Measurements from ENCODE around the gene ZNF564. TPM values are rescaled to one million over a fixed set of nuclear protein-coding genes. Genes with fewer than 3 reads are reported as not detected.
A peak's percentile ranks its signal among the peaks of the same experiment; 100 is the strongest.

ZNF564 gene
- total and polyA plus RNA-seq, 2 of the 13 experiments (the other 11 are each of a cell fraction or from before 2014, with no cell fraction given): 2.3 to 11.1 TPM

DNA sequence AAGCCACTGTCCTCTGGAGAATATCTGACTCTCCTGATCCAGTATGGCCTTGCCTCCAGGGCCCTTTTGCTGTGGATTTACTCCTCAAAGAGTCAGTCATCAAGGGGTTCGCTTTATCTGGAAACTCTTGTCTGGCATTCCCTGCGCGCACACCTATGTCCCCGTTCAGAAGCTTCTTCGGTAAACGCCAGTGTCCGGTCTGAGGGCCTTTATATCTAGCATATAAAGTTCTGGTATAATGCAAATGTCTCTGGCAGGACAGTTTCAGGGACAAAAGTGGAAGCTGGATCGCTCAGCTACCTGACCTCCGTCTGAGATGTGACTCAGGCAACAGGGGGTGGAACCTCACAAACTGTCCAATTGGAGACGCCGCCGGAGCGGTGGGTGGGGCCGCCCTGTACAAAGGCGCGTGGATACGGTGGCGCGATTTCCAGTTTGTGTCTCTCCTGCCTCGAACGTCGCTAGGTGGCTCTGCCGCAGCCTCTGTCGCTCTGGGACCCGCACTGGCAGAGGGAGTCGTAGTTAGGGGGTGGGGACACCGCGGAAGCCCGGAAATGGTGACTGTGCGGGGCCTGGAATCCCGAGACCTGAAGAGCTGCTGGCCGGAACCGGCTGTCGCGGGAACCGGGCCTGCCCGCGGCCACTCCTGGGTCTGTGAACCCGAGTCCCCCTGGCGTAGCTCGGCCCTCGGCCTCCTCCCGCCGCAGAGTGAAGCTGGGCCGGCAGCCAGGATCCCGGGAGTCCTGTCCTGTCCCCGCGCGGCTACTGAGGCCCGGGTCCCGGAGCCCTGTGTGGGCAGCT, 56.1 kb downstream of the ZNF564 start (continued):
- TF ChIP-seq, protein P1, sequence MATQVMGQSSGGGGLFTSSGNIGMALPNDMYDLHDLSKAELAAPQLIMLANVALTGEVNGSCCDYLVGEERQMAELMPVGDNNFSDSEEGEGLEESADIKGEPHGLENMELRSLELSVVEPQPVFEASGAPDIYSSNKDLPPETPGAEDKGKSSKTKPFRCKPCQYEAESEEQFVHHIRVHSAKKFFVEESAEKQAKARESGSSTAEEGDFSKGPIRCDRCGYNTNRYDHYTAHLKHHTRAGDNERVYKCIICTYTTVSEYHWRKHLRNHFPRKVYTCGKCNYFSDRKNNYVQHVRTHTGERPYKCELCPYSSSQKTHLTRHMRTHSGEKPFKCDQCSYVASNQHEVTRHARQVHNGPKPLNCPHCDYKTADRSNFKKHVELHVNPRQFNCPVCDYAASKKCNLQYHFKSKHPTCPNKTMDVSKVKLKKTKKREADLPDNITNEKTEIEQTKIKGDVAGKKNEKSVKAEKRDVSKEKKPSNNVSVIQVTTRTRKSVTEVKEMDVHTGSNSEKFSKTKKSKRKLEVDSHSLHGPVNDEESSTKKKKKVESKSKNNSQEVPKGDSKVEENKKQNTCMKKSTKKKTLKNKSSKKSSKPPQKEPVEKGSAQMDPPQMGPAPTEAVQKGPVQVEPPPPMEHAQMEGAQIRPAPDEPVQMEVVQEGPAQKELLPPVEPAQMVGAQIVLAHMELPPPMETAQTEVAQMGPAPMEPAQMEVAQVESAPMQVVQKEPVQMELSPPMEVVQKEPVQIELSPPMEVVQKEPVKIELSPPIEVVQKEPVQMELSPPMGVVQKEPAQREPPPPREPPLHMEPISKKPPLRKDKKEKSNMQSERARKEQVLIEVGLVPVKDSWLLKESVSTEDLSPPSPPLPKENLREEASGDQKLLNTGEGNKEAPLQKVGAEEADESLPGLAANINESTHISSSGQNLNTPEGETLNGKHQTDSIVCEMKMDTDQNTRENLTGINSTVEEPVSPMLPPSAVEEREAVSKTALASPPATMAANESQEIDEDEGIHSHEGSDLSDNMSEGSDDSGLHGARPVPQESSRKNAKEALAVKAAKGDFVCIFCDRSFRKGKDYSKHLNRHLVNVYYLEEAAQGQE (IDR thresholded peaks at IDR 0.05; ENCODE audit: borderline replicate concordance in 1 of 2, low read depth in 1 of 2, low read length in 2 of 2): peak in 1 of 2 experiments; percentile 78; a peak in 1 of 4 replicates
- TF ChIP-seq KLF9 (CRISPR knock-in tag; IDR thresholded peaks at IDR 0.05; ENCODE audit: low read depth): no peak
- TF ChIP-seq SMAD1 (CRISPR knock-in tag; IDR thresholded peaks at IDR 0.05; ENCODE audit: borderline replicate concordance, low read depth): peak; percentile 83; the same call in 1 of the 2 replicates
- peak; percentile 40; the same call in 1 of the 2 replicates for TF ChIP-seq CREM (IDR thresholded peaks at IDR 0.05)
- TF ChIP-seq CREM (CRISPR knock-in tag; IDR thresholded peaks at IDR 0.05): no peak
- TF ChIP-seq, protein P2, sequence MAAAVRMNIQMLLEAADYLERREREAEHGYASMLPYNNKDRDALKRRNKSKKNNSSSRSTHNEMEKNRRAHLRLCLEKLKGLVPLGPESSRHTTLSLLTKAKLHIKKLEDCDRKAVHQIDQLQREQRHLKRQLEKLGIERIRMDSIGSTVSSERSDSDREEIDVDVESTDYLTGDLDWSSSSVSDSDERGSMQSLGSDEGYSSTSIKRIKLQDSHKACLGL (CRISPR knock-in tag; IDR thresholded peaks at IDR 0.05): no peak
- TF ChIP-seq CCAR2 (optimal IDR thresholded peaks at IDR 0.05; ENCODE audit: low read depth, low read length): no peak
- TF ChIP-seq, protein P3, sequence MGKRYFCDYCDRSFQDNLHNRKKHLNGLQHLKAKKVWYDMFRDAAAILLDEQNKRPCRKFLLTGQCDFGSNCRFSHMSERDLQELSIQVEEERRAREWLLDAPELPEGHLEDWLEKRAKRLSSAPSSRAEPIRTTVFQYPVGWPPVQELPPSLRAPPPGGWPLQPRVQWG (CRISPR knock-in tag; IDR thresholded peaks at IDR 0.05; ENCODE audit: borderline replicate concordance, low read depth): no peak
- TF ChIP-seq ZNF883 (CRISPR knock-in tag; IDR thresholded peaks at IDR 0.05; ENCODE audit: not compliant biosample characterization): no peak
- TF ChIP-seq ZNF138 (CRISPR knock-in tag; IDR thresholded peaks at IDR 0.05; ENCODE audit: low read depth): no peak; the same call in none of the 2 replicates
- no peak for TF ChIP-seq ZNF17 (CRISPR knock-in tag; IDR thresholded peaks at IDR 0.05)
- peak; percentile 46 for TF ChIP-seq AGO1 (IDR thresholded peaks at IDR 0.05; ENCODE audit: low read depth, low read length, poor library complexity, severe bottlenecking)
- TF ChIP-seq MTA3 (CRISPR knock-in tag; IDR thresholded peaks at IDR 0.05): no peak
- TF ChIP-seq, protein P4, sequence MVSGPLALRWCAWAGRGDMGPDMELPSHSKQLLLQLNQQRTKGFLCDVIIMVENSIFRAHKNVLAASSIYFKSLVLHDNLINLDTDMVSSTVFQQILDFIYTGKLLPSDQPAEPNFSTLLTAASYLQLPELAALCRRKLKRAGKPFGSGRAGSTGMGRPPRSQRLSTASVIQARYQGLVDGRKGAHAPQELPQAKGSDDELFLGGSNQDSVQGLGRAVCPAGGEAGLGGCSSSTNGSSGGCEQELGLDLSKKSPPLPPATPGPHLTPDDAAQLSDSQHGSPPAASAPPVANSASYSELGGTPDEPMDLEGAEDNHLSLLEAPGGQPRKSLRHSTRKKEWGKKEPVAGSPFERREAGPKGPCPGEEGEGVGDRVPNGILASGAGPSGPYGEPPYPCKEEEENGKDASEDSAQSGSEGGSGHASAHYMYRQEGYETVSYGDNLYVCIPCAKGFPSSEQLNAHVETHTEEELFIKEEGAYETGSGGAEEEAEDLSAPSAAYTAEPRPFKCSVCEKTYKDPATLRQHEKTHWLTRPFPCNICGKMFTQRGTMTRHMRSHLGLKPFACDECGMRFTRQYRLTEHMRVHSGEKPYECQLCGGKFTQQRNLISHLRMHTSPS (CRISPR knock-in tag; IDR thresholded peaks at IDR 0.05; ENCODE audit: low read depth): no peak; the same call in none of the 2 replicates
- no peak for TF ChIP-seq EP300 (IDR thresholded peaks at IDR 0.05; ENCODE audit: low read depth in 2 of 2, low read length in 2 of 2)
- TF ChIP-seq EP300 (CRISPR knock-in tag; IDR thresholded peaks at IDR 0.05; ENCODE audit: borderline replicate concordance): no peak
